Bronchial epithelial cell (primary cell): Measurements from ENCODE around the gene ACOT2. TPM values are rescaled to one million over a fixed set of nuclear protein-coding genes. Genes with fewer than 3 reads are reported as not detected.
"Not testable (repeated sequence)": the region's sequence is repeated elsewhere in the genome, so short reads cannot be mapped to it uniquely, and the experiment has no call there.

ENCODE experiments used
- DNase-seq: peaks from one replicate; pipeline ENCODE4 v3.0.0-alpha.2; 2010; ENCODE audit warnings: low read depth
- FAIRE-seq: peaks from 2 replicates; lab custom pipeline; 2011; peaks lifted over from hg19 to GRCh38; lab: Jason Lieb, UNC
- H3K27me3 ChIP-seq: 2 replicates; pipeline ENCODE4 v1.5.1; 2011; ENCODE audit warnings: low read length; ENCODE audit not compliant: control insufficient read depth, insufficient read depth
- H3K36me3 ChIP-seq: 2 replicates; pipeline ENCODE4 v1.5.1; 2011; ENCODE audit warnings: low read length; ENCODE audit not compliant: control insufficient read depth, insufficient read depth
- H3K4me3 ChIP-seq: 2 replicates; pipeline ENCODE4 v1.5.1; 2011; ENCODE audit warnings: mild to moderate bottlenecking, low read depth, low read length, control low read depth
- CTCF ChIP-seq: IDR thresholded peaks from 2 replicates; pipeline ENCODE4 v1.5.1; 2011; ENCODE audit warnings: mild to moderate bottlenecking, moderate library complexity, low read length, control low read depth, inconsistent platforms; ENCODE audit not compliant: insufficient read depth, severe bottlenecking
- total RNA-seq: library from RNA; depleted of rRNA; stranded (reverse); fragments of >200 nt; gene quantifications from 2 replicates; pipeline ENCODE4 v1.2.1, GENCODE V29; 2014

Gene ACOT2
- total RNA-seq, 1 donor from 2014 or later = 9.7 TPM

- H3K4me3 ChIP-seq, H3K36me3 ChIP-seq, FAIRE-seq, H3K27me3 ChIP-seq: not testable (repeated sequence)
- peak; percentile 34 for DNase-seq
- peak; percentile 70 for TF ChIP-seq CTCF
Measured at GRCh38 chr14:73539017-73539416, 30.0 kb upstream of the ACOT2 start.

DNA sequence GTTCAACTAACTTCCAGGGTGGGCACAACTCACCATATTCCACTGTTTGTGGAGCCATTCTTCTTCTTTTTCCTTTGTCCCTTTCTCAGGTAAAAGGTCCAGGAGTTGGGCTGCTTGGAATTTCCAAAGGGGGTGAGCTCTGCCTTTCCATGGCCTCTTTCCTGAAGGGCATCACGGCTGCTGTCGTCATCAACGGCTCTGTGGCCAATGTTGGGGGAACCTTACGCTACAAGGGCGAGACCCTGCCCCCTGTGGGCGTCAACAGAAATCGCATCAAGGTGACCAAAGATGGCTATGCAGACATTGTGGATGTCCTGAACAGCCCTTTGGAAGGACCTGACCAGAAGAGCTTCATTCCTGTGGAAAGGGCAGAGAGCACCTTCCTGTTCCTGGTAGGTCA, 26.1 kb upstream of the ACOT2 start:
- not testable (repeated sequence) for H3K4me3 ChIP-seq, H3K36me3 ChIP-seq, DNase-seq, H3K27me3 ChIP-seq, FAIRE-seq

- FAIRE-seq = peak; percentile 96
- not testable (repeated sequence) for DNase-seq, H3K36me3 ChIP-seq, H3K27me3 ChIP-seq, H3K4me3 ChIP-seq
Measured at GRCh38 chr14:73545353-73545752, 23.7 kb upstream of the ACOT2 start.

- H3K27me3 ChIP-seq, H3K36me3 ChIP-seq, H3K4me3 ChIP-seq, DNase-seq, FAIRE-seq: not testable (repeated sequence)
Measured at GRCh38 chr14:73549097-73549496, 19.9 kb upstream of the ACOT2 start.

DNA sequence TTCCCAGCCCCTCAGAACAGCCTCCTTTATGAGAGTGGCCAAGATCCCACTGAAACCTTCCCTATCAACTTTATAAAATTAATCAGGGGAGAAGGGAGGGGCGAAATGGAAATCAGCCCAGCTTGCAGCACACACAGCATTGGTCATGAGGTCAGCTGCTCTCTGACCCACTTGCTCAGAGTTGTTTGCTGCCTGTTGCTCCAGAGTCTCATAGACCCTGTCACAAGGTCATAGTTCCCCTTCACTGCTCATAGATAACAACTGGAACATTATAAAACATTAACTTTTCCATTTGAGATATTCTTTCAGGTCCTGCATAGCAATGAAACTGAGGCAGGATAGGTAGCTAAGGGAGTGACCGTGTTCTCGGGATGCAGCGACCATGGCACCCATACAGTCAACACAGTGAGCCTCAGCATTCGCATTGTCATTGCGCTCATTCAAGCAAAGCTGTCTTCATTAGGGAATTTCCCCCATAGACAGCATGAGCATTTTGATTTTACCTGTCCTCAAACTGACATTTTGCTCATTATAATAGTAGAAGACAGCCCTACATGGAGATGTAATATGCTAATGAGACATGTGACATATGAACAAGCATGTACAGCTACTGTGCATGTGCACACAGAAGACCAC, 19.0 kb upstream of the ACOT2 start:
- not testable (repeated sequence) for H3K27me3 ChIP-seq, H3K4me3 ChIP-seq, FAIRE-seq, H3K36me3 ChIP-seq, DNase-seq

DNA sequence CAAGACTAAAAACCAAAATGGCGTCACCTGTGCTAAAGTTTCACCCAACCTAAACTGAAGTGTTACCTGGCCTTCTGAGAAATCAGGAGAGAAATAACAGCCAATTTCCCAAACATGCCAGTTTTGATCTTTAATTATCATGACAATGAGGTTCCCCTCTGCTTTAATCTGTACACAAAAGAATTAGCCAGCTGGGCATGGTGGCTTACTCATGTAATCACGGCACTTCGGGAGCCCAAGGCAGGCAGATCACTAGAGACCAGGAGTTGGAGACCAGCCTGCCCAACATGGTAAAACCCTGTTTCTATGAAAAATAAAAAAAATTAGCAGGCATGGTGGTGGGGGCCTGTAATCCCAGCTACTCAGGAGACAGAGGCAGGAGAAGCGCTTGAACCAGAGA, 15.2 kb upstream of the ACOT2 start:
- H3K27me3 ChIP-seq = no peaks in the 10 kb centered on the region
- no peak for TF ChIP-seq CTCF
- DNase-seq (no peak), FAIRE-seq (no peak)
- no peak overlapping the region for H3K4me3 ChIP-seq
- H3K36me3 ChIP-seq = no peaks in the 10 kb centered on the region

DNA sequence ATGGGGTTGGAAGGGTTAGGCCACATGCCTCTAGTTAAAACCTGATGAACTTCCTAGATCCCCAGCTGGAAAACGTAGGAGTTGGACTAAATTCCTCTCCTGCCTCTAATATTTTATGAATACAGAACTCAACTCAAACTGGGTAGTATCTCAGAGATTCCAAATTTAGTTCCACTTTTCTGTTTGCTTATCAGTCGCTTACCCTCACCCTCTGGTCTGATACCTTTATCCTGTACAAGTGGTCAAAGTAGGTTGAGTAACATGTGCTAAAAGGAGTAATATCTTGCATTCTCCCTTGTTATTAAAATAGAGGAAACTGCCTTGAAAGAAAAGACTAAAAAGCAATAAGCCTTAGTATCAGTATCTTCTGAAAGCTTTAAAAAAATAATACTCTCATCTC, 11.8 kb upstream of the ACOT2 start:
- H3K36me3 ChIP-seq, H3K27me3 ChIP-seq, H3K4me3 ChIP-seq, FAIRE-seq, DNase-seq: not testable (repeated sequence)

DNA sequence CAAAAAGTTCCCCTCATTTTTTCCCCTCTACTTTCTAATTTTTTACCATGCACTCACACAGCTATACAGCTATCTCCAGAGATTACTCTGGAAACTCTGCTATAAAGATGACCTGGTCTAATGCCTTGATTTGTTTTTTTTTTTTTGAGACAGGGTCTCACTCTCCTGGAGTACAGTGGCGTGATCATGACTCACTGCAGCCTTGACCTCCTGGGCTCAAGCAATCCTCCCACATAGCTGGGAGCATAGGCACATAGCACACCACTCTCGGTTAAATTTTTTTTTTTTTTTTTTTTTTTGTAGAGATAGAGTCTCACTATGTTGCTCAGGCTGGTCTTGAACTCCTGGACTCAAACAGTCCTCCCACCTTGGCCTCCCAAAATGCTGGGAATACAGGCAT, 10.8 kb upstream of the ACOT2 start:
- not testable (repeated sequence) for H3K27me3 ChIP-seq

GRCh38 chr14:73562256-73562655, 6.8 kb upstream of the ACOT2 start:
- not testable (repeated sequence) for H3K36me3 ChIP-seq, DNase-seq, H3K27me3 ChIP-seq, FAIRE-seq, H3K4me3 ChIP-seq

More for the DNA sequence above, 10.8 kb upstream of the ACOT2 start:
- not testable (repeated sequence) for DNase-seq, FAIRE-seq, H3K36me3 ChIP-seq, H3K4me3 ChIP-seq

- DNase-seq, H3K27me3 ChIP-seq, FAIRE-seq, H3K36me3 ChIP-seq, H3K4me3 ChIP-seq: not testable (repeated sequence)
Measured at GRCh38 chr14:73562696-73563095, 6.3 kb upstream of the ACOT2 start.

GRCh38 chr14:73566431-73566830, 2.6 kb upstream of the ACOT2 start:
- not testable (repeated sequence) for H3K27me3 ChIP-seq

GRCh38 chr14:73566935-73567334, 2.1 kb upstream of the ACOT2 start:
- not testable (repeated sequence) for FAIRE-seq, H3K27me3 ChIP-seq, DNase-seq, H3K36me3 ChIP-seq, H3K4me3 ChIP-seq

More at GRCh38 chr14:73566431-73566830, 2.6 kb upstream of the ACOT2 start:
- not testable (repeated sequence) for DNase-seq, H3K36me3 ChIP-seq, FAIRE-seq, H3K4me3 ChIP-seq
